ENCODE results near the gene NKAIN2.

DNA sequence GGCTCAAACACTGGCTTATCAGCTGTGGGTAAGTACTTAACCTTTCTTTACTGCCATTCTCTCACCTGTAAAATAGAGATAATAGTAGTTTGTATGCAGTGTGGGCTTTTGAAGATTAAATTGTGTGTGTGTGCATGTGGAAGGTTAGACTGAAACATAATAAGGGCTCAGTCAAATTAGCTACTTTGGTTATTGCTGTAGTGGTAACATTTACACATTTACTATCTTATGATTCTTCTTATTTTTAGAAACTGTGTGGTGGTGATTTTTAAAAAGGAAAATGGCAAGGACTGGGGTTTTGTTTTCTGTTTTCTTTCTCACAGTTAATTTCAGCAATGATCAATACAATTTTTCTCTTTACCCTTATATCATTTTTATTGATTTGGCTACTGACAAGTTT is 206.9 kb downstream of the NKAIN2 start:
- no peak for TF ChIP-seq CTCF (optimal IDR thresholded peaks at IDR 0.05 in 1 of 3, IDR thresholded peaks at IDR 0.05 in 1 of 3, conservative IDR thresholded peaks at IDR 0.05 in 1 of 3; ENCODE audit: extremely low read depth in 1 of 3, insufficient read depth in 2 of 3, low read length in 3 of 3)
- TF ChIP-seq EZH2 (IDR thresholded peaks at IDR 0.05; ENCODE audit: low read length) = no peak
